Activated CD4-positive, alpha-beta T cell treated with anti-CD3 and anti-CD28 coated beads, Interleukin-2, amount 10 ng/mL, durations not matched to agents 7 days and 5 days (primary cell): ENCODE measurements around the gene SPAG5. TPM values are rescaled to one million over a fixed set of nuclear protein-coding genes. Genes with fewer than 3 reads are reported as not detected.

Experiments used
- CTCF ChIA-PET: fragments of 350-600 bp; sonication (Branson Sonifier 250); formaldehyde crosslinking; loops from one replicate; lab custom pipeline; 2021; ENCODE audit warnings: antibody characterized with exemption; lab: Charles Lee
- POLR2A ChIA-PET: fragments of 350-600 bp; sonication (Branson Sonifier 250); formaldehyde crosslinking; loops from one replicate; lab custom pipeline; 2021; ENCODE audit warnings: antibody characterized with exemption; lab: Charles Lee
- DNase-seq: peaks from one replicate; pipeline ENCODE4 v3.0.0-alpha.2; 2020
- H3K27ac Mint-ChIP-seq: one replicate; pipeline ENCODE4 v1.8.0; 2021; ENCODE audit warnings: mild to moderate bottlenecking, moderate library complexity, mixed read lengths
- H3K27me3 Mint-ChIP-seq: one replicate; pipeline ENCODE4 v1.8.0; 2021; ENCODE audit warnings: mixed read lengths
- H3K36me3 Mint-ChIP-seq: one replicate; pipeline ENCODE4 v1.8.0; 2021; ENCODE audit warnings: low read depth, mixed read lengths
- H3K4me1 Mint-ChIP-seq: one replicate; pipeline ENCODE4 v1.8.0; 2021; ENCODE audit warnings: mixed read lengths
- H3K4me3 Mint-ChIP-seq: one replicate; pipeline ENCODE4 v1.8.0; 2021; ENCODE audit warnings: mild to moderate bottlenecking, moderate library complexity, mixed read lengths
- H3K9me3 Mint-ChIP-seq: one replicate; pipeline ENCODE4 v1.8.0; 2021; ENCODE audit warnings: mixed read lengths
- total RNA-seq, 2 experiments: library from RNA; stranded (reverse); gene quantifications; one replicate each; pipeline ENCODE4 v1.2.3, GENCODE V29; 2021

The SPAG5 gene
- total RNA-seq, 2 experiments from 2014 or later = 139 to 147 TPM

DNA sequence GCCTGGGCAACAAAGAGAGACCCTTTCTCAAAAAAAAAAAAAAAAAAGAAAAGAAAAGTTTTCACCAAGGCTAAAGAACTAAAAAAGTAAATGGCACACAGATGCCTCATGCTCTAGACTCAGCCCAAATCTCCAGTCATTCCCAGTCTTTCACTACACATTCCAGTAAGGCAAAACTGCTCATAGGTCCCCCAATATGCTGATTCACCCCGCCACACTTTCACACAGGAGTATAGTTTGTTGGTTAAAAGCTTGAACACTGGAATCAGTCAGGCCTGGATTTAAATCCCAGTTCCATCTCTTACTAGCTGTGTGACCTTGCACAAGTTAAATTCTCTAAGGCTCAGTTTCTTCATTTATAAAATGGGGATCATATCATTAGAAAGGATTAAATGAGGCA lies 29.4 kb downstream of the SPAG5 start:
- ChIA-PET POLR2A (no interaction called here), CTCF (interaction anchor here (0.6 to 3.9 kb wide), 3 partner anchors 10 to 25 kb away, joined by 3 to 27 read pairs (median 7); no protein-coding TSS in a partner anchor)
- DNase-seq = no peak
- Mint-ChIP-seq H3K27ac (no peak overlapping the region), H3K27me3 (no peaks in the 10 kb centered on the region), H3K36me3 (peaks cover 40% of the 10 kb centered on the region), H3K9me3 (no peaks in the 10 kb centered on the region), H3K4me1 (peaks cover 42% of the 10 kb centered on the region), H3K4me3 (peak overlapping the region; percentile 95)

DNA sequence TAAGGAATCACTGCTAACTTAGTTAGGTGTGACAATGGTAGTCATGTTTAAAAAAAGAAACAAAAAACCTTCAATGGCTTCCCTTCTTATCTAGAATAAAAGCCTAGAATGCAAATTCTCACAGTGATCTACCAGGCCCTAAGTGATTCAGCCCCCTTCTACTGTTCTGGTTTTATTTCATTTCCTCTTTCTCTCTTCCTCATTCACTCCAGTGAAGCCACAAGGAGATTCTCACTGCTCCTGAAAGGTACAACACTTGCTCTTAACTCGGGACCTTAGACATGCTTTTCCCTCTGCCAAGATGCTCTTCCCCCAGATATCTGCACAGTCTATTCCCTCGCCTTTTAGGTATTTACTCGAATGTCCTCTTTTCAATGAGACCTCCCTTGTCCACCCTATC lies 31.2 kb downstream of the SPAG5 start:
- CTCF ChIA-PET = no interaction called here
- Mint-ChIP-seq H3K9me3 (no peaks in the 10 kb centered on the region), H3K4me1 (peaks cover 35% of the 10 kb centered on the region), H3K36me3 (peaks cover 32% of the 10 kb centered on the region), H3K27ac (peak overlapping the region; percentile 74), H3K27me3 (no peaks in the 10 kb centered on the region), H3K4me3 (no peak overlapping the region)
- POLR2A ChIA-PET = no interaction called here
- no peak for DNase-seq

DNA sequence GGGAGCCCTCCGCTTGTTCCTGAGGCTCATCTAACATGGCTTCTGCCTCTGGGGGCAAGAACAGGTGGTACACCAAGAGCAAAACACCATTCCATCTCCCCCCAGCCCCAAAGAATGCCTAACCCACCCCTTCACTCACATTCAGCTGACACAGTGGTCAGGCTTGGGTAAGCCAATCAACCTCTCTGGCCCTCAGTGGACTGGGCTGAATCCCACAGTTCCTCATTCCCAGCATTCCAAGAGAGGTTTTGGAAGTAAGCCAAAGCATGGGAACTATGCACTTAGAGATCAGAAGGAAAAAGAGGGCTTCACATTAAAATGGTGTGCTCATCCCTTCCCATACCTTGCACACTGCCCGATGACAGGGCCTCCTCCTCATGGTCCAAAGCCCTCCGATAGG lies 35.4 kb downstream of the SPAG5 start:
- Mint-ChIP-seq H3K36me3 (peaks cover 41% of the 10 kb centered on the region), H3K4me3 (no peak overlapping the region), H3K9me3 (no peaks in the 10 kb centered on the region), H3K4me1 (peaks cover 13% of the 10 kb centered on the region), H3K27me3 (no peaks in the 10 kb centered on the region), H3K27ac (no peak overlapping the region)
- no peak for DNase-seq
- POLR2A ChIA-PET = no interaction called here
- CTCF ChIA-PET = no interaction called here

DNA sequence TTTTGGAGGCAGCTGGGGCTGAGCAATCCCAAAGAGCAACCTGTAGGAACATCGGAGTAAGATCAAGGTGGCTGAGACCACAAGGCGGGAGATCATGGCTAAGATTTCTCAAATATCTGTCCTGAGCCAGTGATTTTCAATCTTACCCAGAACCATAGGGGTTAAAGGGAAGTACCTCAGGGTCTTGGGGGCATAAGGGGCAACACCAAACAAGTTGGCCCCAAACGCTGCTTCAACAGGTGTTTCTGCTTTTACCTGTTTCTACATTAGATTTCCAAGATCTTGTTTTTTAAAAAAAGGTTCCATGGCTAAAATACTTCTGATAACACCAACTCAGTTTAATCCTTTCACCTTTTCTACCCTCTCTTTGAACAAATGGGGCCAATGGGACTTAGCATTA lies 43.8 kb downstream of the SPAG5 start:
- CTCF ChIA-PET = no interaction called here
- no peak for DNase-seq
- no peak overlapping the region for H3K27ac Mint-ChIP-seq
- H3K9me3 Mint-ChIP-seq = no peaks in the 10 kb centered on the region
- no peak overlapping the region for H3K4me3 Mint-ChIP-seq
- peaks cover 26% of the 10 kb centered on the region for H3K4me1 Mint-ChIP-seq
- POLR2A ChIA-PET = no interaction called here
- peaks cover 50% of the 10 kb centered on the region for H3K36me3 Mint-ChIP-seq
- no peaks in the 10 kb centered on the region for H3K27me3 Mint-ChIP-seq

DNA sequence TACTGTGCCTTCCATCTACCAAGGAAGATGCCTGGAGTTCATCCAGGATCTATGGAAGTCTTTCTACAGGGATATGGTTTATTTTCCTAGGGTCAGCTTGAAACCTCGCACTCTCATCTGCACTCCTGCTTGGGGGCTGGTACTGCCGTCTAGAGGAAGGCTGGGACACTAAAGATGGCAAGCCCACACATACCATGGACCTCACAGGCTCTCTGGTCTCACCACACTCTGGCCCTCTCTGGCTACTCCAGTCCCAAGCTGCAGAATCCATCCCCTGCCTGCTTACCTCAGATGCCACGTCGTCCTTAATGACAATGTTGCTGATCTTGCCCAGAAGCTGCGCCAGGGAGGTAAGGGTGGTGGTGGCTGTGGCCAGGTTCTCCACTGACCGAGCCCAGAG lies 44.3 kb downstream of the SPAG5 start:
- Mint-ChIP-seq H3K4me1 (peaks cover 31% of the 10 kb centered on the region), H3K36me3 (peaks cover 45% of the 10 kb centered on the region), H3K27ac (no peak overlapping the region), H3K27me3 (no peaks in the 10 kb centered on the region), H3K9me3 (no peaks in the 10 kb centered on the region), H3K4me3 (no peak overlapping the region)
- POLR2A ChIA-PET = no interaction called here
- CTCF ChIA-PET = no interaction called here
- DNase-seq = no peak

DNA sequence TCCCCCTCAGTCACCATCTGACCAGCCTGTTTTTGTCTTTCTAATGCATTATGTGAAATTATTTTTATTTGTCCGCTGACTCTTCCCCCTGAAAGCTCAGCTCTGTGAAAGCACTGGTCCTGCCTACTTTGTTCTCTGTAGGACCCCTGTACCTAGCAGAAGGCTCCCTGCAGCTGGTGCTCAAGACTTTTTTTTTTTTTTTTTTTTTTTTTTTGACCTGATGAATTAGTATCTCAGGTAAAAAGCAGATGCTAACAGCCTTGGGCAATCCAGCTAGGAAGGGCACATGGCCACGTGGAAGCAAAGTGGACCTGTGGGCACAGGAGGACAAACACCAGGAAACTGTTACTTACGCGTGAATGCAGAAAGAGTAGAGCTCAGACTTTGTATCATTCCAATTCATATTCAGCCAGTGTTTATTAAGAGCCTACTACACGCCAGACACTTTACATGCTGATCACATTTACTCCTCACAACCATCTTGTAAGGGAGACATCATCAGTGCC lies 45.8 kb downstream of the SPAG5 start:
- ChIA-PET CTCF (interaction anchor here (0.7 to 1.6 kb wide), 2 partner anchors 22 to 58 kb away, joined by 3 to 4 read pairs; no protein-coding TSS in a partner anchor), POLR2A (interaction anchor here (0.6 kb wide), 1 partner anchor 90 kb away, joined by 3 read pairs; no protein-coding TSS in a partner anchor)
- peak overlapping the region; percentile 69 for H3K4me3 Mint-ChIP-seq
- H3K27me3 Mint-ChIP-seq = no peaks in the 10 kb centered on the region
- H3K27ac Mint-ChIP-seq = peak overlapping the region; percentile 68
- no peak for DNase-seq
- H3K4me1 Mint-ChIP-seq = peaks cover 46% of the 10 kb centered on the region
- H3K9me3 Mint-ChIP-seq = no peaks in the 10 kb centered on the region
- peaks cover 40% of the 10 kb centered on the region for H3K36me3 Mint-ChIP-seq

DNA sequence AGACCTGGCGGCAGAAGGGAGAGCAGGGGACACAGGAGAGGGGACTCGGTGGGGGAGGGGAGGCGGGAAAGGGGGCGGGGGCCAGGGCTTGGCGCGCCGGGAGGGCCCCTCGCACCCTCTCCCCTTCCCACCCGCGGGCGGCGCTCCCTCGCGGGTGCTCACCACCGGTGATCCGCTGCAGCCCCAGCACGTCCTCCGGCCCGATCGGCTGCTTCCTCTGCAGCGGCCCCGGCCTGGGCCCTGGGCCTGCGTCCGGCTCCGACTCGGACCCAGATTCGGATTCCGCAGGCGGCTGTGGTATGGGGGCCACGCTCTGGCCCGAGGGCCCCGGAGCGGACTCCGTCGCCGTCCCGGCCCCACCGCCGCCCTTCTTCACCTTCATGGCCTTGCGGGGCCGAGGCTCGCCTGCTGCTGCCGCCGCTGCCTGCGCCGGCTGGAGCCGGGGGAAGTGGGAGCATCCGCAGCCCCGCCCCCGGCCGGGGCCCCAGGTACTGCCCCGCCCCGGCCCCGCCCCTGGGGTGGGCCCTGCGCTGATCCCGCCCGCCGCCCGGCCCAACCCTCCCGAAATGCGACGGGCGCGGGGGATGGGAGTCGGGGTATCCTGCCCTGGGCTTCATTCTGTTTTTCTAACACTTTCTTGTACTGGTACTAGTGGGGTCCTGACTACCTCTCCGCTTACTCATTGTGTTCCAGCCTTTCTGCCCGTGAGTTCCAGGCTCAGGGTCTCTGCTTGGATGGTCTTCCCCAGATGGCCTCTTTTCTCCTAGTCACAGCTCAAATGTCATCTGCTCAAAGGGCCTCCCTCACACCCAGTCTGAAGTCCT lies 46.4 kb downstream of the SPAG5 start, which contains the start of gene UNC119:
Gene UNC119, minus strand, starts transcription at position 449 of the 824 bp plus-strand sequence. Its CDS starts 67 bp downstream, at position 382.
- POLR2A ChIA-PET = no interaction called here
- CTCF ChIA-PET = interaction anchor here (0.5 to 1.6 kb wide), 3 partner anchors 23 to 100 kb away, joined by 3 to 8 read pairs (median 4); no protein-coding TSS in a partner anchor
- Mint-ChIP-seq H3K27me3 (no peaks in the 10 kb centered on the region), H3K36me3 (peaks cover 38% of the 10 kb centered on the region), H3K4me3 (peak within 1 kb of the TSS; percentile 84), H3K9me3 (no peaks in the 10 kb centered on the region), H3K27ac (peak within 1 kb of the TSS; percentile 91), H3K4me1 (peaks cover 51% of the 10 kb centered on the region)
- peak; percentile 76 for DNase-seq

DNA sequence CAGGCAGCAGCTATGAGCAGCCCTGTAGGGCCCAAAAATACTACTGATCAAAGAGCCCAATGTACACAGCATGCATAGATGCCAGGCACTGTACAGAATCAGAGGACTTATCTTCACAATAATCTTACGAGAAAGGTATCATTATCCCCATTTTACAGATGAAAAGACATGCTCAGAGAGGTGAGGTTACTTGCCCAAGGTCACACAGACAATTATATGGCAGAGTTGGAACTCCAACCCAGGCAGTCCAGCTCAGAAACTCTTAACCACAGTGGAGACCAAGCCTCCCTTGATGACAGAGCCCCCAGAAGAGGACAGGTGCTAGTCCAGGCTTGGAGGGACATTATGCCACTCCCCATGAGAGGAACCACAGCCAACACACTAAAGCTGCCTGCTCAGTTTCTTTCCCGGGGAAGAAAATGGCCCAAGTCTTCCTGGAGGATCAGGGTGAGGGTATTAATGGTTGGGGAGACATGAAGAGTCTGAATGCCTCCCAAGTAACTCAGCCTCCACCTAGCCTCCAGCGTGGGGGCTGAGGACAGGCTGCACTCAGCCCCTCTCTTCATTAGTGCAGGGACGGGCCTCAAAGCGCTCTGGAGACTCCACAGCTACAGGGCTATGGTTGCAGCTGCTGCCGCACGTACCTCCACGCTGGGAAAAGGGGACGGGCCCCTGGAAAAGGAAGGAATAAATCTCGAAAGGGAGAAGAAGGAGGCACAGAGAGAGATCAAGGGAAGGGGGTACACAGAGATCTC lies 47.2 kb downstream of the SPAG5 start:
- peak overlapping the region; percentile 84 for H3K4me3 Mint-ChIP-seq
- DNase-seq = no peak
- H3K9me3 Mint-ChIP-seq = no peaks in the 10 kb centered on the region
- peaks cover 32% of the 10 kb centered on the region for H3K36me3 Mint-ChIP-seq
- H3K27ac Mint-ChIP-seq = peak overlapping the region; percentile 91
- H3K27me3 Mint-ChIP-seq = no peaks in the 10 kb centered on the region
- POLR2A ChIA-PET = no interaction called here
- peaks cover 51% of the 10 kb centered on the region for H3K4me1 Mint-ChIP-seq
- CTCF ChIA-PET = interaction anchor here (0.5 to 1.2 kb wide), 4 partner anchors 24 to 101 kb away, joined by 3 to 8 read pairs (median 5); partner anchors contain the start of gene ALDOC

DNA sequence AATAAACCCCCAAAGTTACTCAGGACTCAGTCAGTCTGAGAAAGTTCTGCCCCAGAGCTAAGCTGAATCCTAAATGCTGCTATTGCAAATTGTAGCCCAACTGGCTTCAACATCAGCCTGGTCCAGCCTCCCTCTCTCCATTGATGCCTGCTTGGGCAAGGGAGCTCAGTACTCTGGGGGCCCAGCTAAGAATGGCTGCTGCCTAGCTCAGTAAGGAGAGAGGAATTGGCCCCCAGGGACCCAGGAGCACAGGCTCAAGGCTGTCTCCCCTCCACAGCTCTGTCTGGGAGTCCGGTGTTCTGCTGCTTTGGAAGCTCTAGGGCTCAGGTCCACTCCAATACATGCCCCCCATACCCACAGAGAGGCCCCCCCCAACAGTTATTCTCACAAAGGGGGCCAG lies 48.0 kb downstream of the SPAG5 start:
- no peak for DNase-seq
- peaks cover 51% of the 10 kb centered on the region for H3K4me1 Mint-ChIP-seq
- CTCF ChIA-PET = interaction anchor here (0.9 to 5.0 kb wide), 4 partner anchors 20 to 195 kb away, joined by 3 to 27 read pairs (median 6); partner anchors contain the start of genes ALDOC and PIGS
- no peaks in the 10 kb centered on the region for H3K9me3 Mint-ChIP-seq
- H3K4me3 Mint-ChIP-seq = no peak overlapping the region
- no peaks in the 10 kb centered on the region for H3K27me3 Mint-ChIP-seq
- POLR2A ChIA-PET = interaction anchor here (0.6 to 0.8 kb wide), 2 partner anchors 30 to 193 kb away, joined by 3 read pairs; partner anchors contain the start of gene POLDIP2
- peaks cover 26% of the 10 kb centered on the region for H3K36me3 Mint-ChIP-seq
- H3K27ac Mint-ChIP-seq = peak overlapping the region; percentile 91

DNA sequence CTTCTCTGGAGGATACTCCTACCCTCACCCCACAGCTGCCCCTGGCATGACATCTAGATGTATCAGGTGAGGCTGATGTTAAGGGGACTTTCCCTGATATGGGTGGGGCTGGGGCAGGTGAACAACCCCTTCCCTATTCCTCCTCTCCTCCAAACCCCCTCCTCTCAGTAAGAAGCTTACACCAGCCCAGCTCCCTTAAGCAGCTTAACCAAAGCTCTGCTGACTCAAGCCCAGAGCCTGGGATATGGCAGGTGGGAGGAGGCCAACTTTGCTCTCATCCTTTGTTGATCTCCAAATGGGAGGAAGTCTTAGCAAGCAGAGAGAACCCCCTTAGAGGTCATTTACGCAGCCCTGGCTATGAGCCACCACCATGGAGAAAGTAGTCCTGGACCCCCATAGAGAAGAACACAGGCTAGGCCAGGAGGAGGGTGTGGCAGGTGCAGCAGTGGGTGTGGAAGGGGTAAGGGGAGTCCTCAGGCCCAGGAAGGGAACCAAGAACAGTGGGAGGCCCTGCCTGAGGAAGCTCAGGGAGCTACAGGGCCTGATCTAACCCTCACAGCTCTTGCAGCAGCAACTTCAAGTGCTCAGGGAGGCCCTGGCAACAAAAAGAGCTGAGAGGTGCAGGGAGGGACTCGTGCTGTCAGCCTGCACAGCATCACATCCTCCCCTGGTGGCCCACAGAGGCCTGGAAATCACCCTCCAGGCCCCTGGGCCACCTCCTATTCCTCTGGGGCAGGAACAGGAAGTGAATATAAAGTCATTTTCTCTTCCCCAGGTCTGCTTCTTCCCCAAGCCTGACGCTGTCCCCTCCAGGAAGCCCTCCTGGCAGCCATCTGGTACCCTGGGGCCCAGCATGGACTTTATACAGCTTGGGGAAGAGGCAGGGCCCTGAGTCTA lies 49.3 kb downstream of the SPAG5 start:
- POLR2A ChIA-PET = interaction anchor here (0.6 to 1.0 kb wide), 3 partner anchors 9 to 179 kb away, joined by 3 read pairs; partner anchors contain the start of gene SPAG5

DNA sequence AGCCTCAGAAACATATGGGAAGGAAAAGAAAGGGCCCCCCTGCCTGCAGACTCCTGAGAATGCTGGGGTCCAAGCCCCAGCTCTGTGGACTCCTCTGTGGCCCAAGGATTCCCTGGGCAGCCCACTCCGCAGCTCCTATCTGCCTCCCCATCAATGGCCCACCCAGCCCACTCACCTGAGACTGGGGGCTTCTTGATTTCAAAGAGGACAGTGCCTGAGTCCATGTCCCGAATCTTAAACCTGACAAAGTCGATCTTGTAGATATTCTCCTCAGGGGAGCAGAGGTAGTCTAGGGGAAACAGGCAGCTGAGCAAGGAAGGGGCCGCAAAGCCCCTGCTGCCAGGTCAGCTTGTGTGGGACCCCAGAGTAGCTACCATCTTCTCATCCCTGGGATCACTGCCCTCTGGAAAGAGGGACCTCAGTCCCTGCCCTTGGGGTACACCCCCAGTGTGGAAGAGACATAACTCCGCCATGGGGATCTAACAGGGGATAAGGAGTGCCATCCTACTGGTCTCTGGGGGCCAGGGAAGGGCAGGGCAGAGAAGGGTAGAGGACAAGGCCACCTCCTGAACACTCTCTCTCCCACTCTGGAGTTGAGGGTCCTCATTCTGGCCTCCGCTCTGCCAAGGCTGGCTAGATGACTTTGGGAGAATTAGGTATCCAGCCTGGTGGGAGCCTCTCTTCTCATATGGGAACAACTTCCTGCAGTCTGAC lies 50.3 kb downstream of the SPAG5 start:
- ChIA-PET CTCF (interaction anchor here (0.6 to 5.0 kb wide), 9 partner anchors 9 to 322 kb away, joined by 3 to 27 read pairs (median 4); partner anchors contain the start of gene PIGS), POLR2A (interaction anchor here (1.0 kb wide), 1 partner anchor 51 kb away, joined by 3 read pairs; the partner anchor contains the start of gene SPAG5)
- Mint-ChIP-seq H3K4me3 (peak overlapping the region; percentile 36), H3K4me1 (peaks cover 51% of the 10 kb centered on the region), H3K9me3 (no peaks in the 10 kb centered on the region), H3K36me3 (peaks cover 10% of the 10 kb centered on the region), H3K27me3 (no peaks in the 10 kb centered on the region), H3K27ac (peak overlapping the region; percentile 91)
- DNase-seq = no peak

More for the DNA sequence above, 49.3 kb downstream of the SPAG5 start:
- peak; percentile 78 for DNase-seq
- Mint-ChIP-seq H3K36me3 (peaks cover 18% of the 10 kb centered on the region), H3K27me3 (no peaks in the 10 kb centered on the region), H3K4me1 (peaks cover 51% of the 10 kb centered on the region), H3K9me3 (no peaks in the 10 kb centered on the region), H3K4me3 (peak overlapping the region; percentile 14), H3K27ac (peak overlapping the region; percentile 91)
- CTCF ChIA-PET = interaction anchor here (0.6 to 5.0 kb wide), 10 partner anchors 11 to 321 kb away, joined by 3 to 27 read pairs (median 4); partner anchors contain the start of genes ALDOC and PIGS
